Measurements from ENCODE around the gene ARFRP1.
"Not testable (repeated sequence)": the region's sequence is repeated elsewhere in the genome, so short reads cannot be mapped to it uniquely, and the experiment has no call there.

The ARFRP1 gene

GRCh38 chr20:63672666-63673065 is 35.1 kb downstream of the ARFRP1 start:
- no peaks in the 10 kb centered on the region for H3K79me2 ChIP-seq (ENCODE audit: insufficient read depth, low read depth)
- H3K4me3 ChIP-seq (IDR thresholded peaks at IDR 0.05; ENCODE audit: insufficient read depth, low read depth, low read length) = no peak overlapping the region
- H3K36me3 ChIP-seq (ENCODE audit: insufficient read depth) = no peaks in the 10 kb centered on the region
- no peaks in the 10 kb centered on the region for H4K20me1 ChIP-seq (ENCODE audit: insufficient read depth)
- H2AFZ ChIP-seq (ENCODE audit: low read depth) = no peak overlapping the region
- no peak overlapping the region for H3K27ac ChIP-seq
- no peaks in the 10 kb centered on the region for H3K4me1 ChIP-seq (ENCODE audit: low read depth, poor library complexity, severe bottlenecking)
- H3K27me3 ChIP-seq (ENCODE audit: insufficient read depth, low read depth) = no peaks in the 10 kb centered on the region
- H3K9ac ChIP-seq = no peak overlapping the region
- TF ChIP-seq CTCF (conservative IDR thresholded peaks at IDR 0.05; ENCODE audit: low read depth, low read length) = no peak
- no peak overlapping the region for H3K4me2 ChIP-seq

- H3K36me3 ChIP-seq (ENCODE audit: insufficient read depth); H3K27me3 ChIP-seq (ENCODE audit: insufficient read depth, low read depth); H3K4me2 ChIP-seq; H3K27ac ChIP-seq; H3K79me2 ChIP-seq (ENCODE audit: insufficient read depth, low read depth); H3K4me1 ChIP-seq (ENCODE audit: low read depth, poor library complexity, severe bottlenecking); H2AFZ ChIP-seq (ENCODE audit: low read depth); H3K9ac ChIP-seq; H4K20me1 ChIP-seq (ENCODE audit: insufficient read depth); H3K4me3 ChIP-seq (IDR thresholded peaks at IDR 0.05; ENCODE audit: insufficient read depth, low read depth, low read length): not testable (repeated sequence)
Observed at GRCh38 chr20:63671695-63672094, 36.1 kb downstream of the ARFRP1 start.

GRCh38 chr20:63668351-63668750 is 39.4 kb downstream of the ARFRP1 start:
- Histone ChIP-seq H3K36me3 (ENCODE audit: insufficient read depth) (no peaks in the 10 kb centered on the region), H3K9ac (no peak overlapping the region), H3K4me1 (ENCODE audit: low read depth, poor library complexity, severe bottlenecking) (no peaks in the 10 kb centered on the region), H4K20me1 (ENCODE audit: insufficient read depth) (no peaks in the 10 kb centered on the region), H3K79me2 (ENCODE audit: insufficient read depth, low read depth) (no peaks in the 10 kb centered on the region), H3K4me3 (IDR thresholded peaks at IDR 0.05; ENCODE audit: insufficient read depth, low read depth, low read length) (no peak overlapping the region), H3K27me3 (ENCODE audit: insufficient read depth, low read depth) (no peaks in the 10 kb centered on the region), H2AFZ (ENCODE audit: low read depth) (no peak overlapping the region), H3K4me2 (no peak overlapping the region), H3K27ac (no peak overlapping the region)
- TF ChIP-seq CTCF (conservative IDR thresholded peaks at IDR 0.05; ENCODE audit: low read depth, low read length) = no peak

- Histone ChIP-seq H3K79me2 (ENCODE audit: insufficient read depth, low read depth) (no peaks in the 10 kb centered on the region), H3K36me3 (ENCODE audit: insufficient read depth) (no peaks in the 10 kb centered on the region), H2AFZ (ENCODE audit: low read depth) (no peak overlapping the region), H3K27ac (no peak overlapping the region), H4K20me1 (ENCODE audit: insufficient read depth) (no peaks in the 10 kb centered on the region), H3K4me1 (ENCODE audit: low read depth, poor library complexity, severe bottlenecking) (no peaks in the 10 kb centered on the region), H3K4me2 (no peak overlapping the region), H3K4me3 (IDR thresholded peaks at IDR 0.05; ENCODE audit: insufficient read depth, low read depth, low read length) (no peak overlapping the region), H3K9ac (no peak overlapping the region), H3K27me3 (ENCODE audit: insufficient read depth, low read depth) (no peaks in the 10 kb centered on the region)
- no peak for TF ChIP-seq CTCF (conservative IDR thresholded peaks at IDR 0.05; ENCODE audit: low read depth, low read length)
Observed at GRCh38 chr20:63667858-63668257, 39.9 kb downstream of the ARFRP1 start.

GRCh38 chr20:63665708-63666107 is 42.1 kb downstream of the ARFRP1 start:
- no peaks in the 10 kb centered on the region for H3K4me1 ChIP-seq (ENCODE audit: low read depth, poor library complexity, severe bottlenecking)
- no peak overlapping the region for H3K27ac ChIP-seq
- no peaks in the 10 kb centered on the region for H4K20me1 ChIP-seq (ENCODE audit: insufficient read depth)
- H3K36me3 ChIP-seq (ENCODE audit: insufficient read depth) = no peaks in the 10 kb centered on the region
- no peaks in the 10 kb centered on the region for H3K27me3 ChIP-seq (ENCODE audit: insufficient read depth, low read depth)
- H3K4me2 ChIP-seq = no peak overlapping the region
- H2AFZ ChIP-seq (ENCODE audit: low read depth) = no peak overlapping the region
- H3K4me3 ChIP-seq (IDR thresholded peaks at IDR 0.05; ENCODE audit: insufficient read depth, low read depth, low read length) = no peak overlapping the region
- no peak for TF ChIP-seq CTCF (conservative IDR thresholded peaks at IDR 0.05; ENCODE audit: low read depth, low read length)
- H3K9ac ChIP-seq = no peak overlapping the region
- H3K79me2 ChIP-seq (ENCODE audit: insufficient read depth, low read depth) = no peaks in the 10 kb centered on the region

All from KMS-11 (cell line).